ENCODE measurements around the gene MAP3K9. TPM values are rescaled to one million over a fixed set of nuclear protein-coding genes. Genes with fewer than 3 reads are reported as not detected.

MAP3K9 gene
- total and polyA plus RNA-seq, 2 of the 8 experiments (the other 6 are each of a cell fraction or from before 2014, with no cell fraction given): 9.8 to 24.7 TPM

DNA sequence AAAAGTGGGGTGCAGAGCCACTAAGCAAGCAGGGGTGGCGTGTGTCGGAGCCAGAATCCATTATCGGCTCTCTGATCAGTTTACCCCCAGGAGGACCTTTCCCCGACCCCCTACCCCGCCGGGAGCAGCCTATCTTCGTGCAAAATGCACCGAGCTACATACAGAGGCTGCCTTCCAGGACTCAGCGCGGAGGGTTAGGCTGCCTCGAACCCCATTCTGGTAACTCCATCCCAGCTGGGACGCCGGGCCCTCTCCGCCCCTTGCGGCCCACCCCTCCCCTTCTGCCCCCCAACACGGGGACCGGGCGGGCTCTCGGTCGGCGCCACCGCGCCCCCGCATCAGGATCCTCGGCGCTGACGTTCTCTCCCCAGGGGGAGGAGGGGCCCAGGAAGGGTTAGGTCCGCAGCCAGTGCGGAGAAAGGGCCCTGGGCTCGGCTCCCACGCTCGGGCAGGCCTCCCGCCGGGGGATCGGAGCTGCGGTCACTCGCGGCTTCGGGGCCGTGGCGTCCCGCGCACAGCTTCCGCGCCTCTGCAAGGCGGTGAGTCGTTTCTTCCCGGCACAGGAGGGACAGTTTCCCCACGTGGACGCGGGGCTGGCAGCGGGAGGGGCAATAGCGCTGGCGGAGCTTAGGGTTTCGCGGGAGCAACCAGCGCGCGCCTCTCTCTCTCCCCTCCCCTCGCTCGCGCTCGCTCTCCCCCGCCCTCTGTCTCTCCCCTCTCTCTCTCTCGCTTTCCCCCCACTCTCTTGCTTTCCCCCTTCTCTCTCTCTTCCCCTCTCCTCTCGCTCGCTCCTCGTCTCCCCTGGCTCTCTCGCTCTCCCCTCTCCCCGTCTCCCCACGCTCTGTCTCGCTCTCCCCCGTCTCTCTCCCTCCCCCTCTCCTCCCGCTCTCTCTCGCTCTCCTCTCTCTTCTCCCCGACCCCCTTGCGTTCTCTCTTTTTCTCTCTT lies 12.5 kb upstream of the MAP3K9 start:
- Histone ChIP-seq H2AK5ac (ENCODE audit: low read depth, low read length) (no peak overlapping the region), H3K14ac (ENCODE audit: insufficient read length) (no peak overlapping the region), H3K18ac (ENCODE audit: extremely low read depth, low read length) (peak overlapping the region; percentile 91), H3K4me2 (ENCODE audit: insufficient read depth in 1 of 2, low read depth in 2 of 2, low read length in 2 of 2) (peak overlapping the region; percentile 73 to 81), H3K27ac (ENCODE audit: low read depth, low read length) (0 out of 2 replicates have a peak overlapping the region, but pooled peaks have one; percentile 27), H2BK12ac (ENCODE audit: low read depth, low read length) (peak overlapping the region; percentile 85; the same call in 1 of the 2 replicates), H3K79me1 (ENCODE audit: low read depth, low read length) (no peaks in the 10 kb centered on the region), H3K56ac (replicated peaks; ENCODE audit: insufficient read length, low read depth, low read length) (no peak overlapping the region), H2BK5ac (ENCODE audit: low read depth, low read length) (peak overlapping the region; percentile 95), H4K8ac (ENCODE audit: extremely low read depth, insufficient read depth, low read length) (peak overlapping the region; percentile 73), H3K9ac (replicated peaks in 1 of 4; ENCODE audit: extremely low read depth in 1 of 4, low read depth in 3 of 4, low read length in 3 of 4) (peak overlapping the region; percentile 39 to 73 (median 58); a peak in 5 of 7 replicates), H3K9me3 (ENCODE audit: insufficient read depth in 2 of 2, low read depth in 1 of 2, low read length in 1 of 2) (no peaks in the 10 kb centered on the region), H2AFZ (ENCODE audit: low read length) (peak overlapping the region; percentile 56; the same call in 1 of the 2 replicates), H2BK120ac (replicated peaks; ENCODE audit: low read depth, low read length) (no peak overlapping the region), H3K4ac (replicated peaks; ENCODE audit: insufficient read length, low read depth, low read length) (no peak overlapping the region), H3K79me2 (ENCODE audit: control insufficient read depth in 1 of 2, insufficient read depth in 2 of 2, low read length in 2 of 2) (no peaks in the 10 kb centered on the region), H2BK20ac (ENCODE audit: low read length) (peak overlapping the region; percentile 13; the same call in 1 of the 2 replicates), H3K23ac (ENCODE audit: insufficient read length) (no peak overlapping the region), H3K4me1 (replicated peaks in 1 of 4; ENCODE audit: control insufficient read depth in 3 of 4, insufficient read depth in 4 of 4, low read length in 3 of 4) (peaks cover 2 to 11% (median 7%) of the 10 kb centered on the region in 4 experiments; a peak in 5 of 7 replicates), H3K23me2 (ENCODE audit: low read depth, low read length) (peaks cover 5% of the 10 kb centered on the region), H3K4me3 (ENCODE audit: extremely low read depth in 1 of 4, insufficient read depth in 2 of 4, low read depth in 3 of 4, low read length in 4 of 4) (peak overlapping the region; percentile 76 to 88 (median 81)), H4K20me1 (replicated peaks in 1 of 2; ENCODE audit: control insufficient read depth in 1 of 2, insufficient read depth in 2 of 2, low read length in 2 of 2) (no peaks in the 10 kb centered on the region), H4K91ac (replicated peaks; ENCODE audit: insufficient read length, low read length) (peak overlapping the region; percentile 83), H4K5ac (ENCODE audit: insufficient read length, low read depth, low read length) (no peak overlapping the region), H2BK15ac (ENCODE audit: low read length) (no peak overlapping the region), H3K36me3 (ENCODE audit: control insufficient read depth in 2 of 4, insufficient read depth in 4 of 4, low read length in 3 of 4) (no peaks in the 10 kb centered on the region), H3K27me3 (replicated peaks in 1 of 4; ENCODE audit: control insufficient read depth in 3 of 4, extremely low read depth in 1 of 4, insufficient read depth in 3 of 4, low read length in 3 of 4) (peaks cover 1 to 8% (median 6%) of the 10 kb centered on the region in 4 experiments; a peak in 5 of 7 replicates)
- WGBS, 2 experiments (ENCODE audit: extremely low coverage in 1 of 2, insufficient coverage in 1 of 2, insufficient read length in 1 of 2, insufficient replicate concordance in 2 of 2, low coverage in 1 of 2, low lambda C conversion rate in 2 of 2, missing lambda C conversion rate in 1 of 2): 1% methylated on average over 44 of the region's 77 CpGs; no CpG with 5 or more reads in 1 of the 2 experiments
- FAIRE-seq (no peak), DNase-seq (ENCODE audit: low read depth in 1 of 2, low spot score in 2 of 2) (peak in 1 of 2 experiments; percentile 82)
- POLR2A ChIA-PET (ENCODE audit: partially characterized antibody): interaction anchor here (0.7 to 7.3 kb wide), 7 partner anchors 10 to 221 kb away, joined by 3 to 57 read pairs (median 3); partner anchors contain the start of genes MAP3K9 and PCNX1
- CTCF ChIA-PET (ENCODE audit: partially characterized antibody): interaction anchor here (0.6 to 1.9 kb wide), 8 partner anchors 9 to 391 kb away, joined by 3 to 6 read pairs (median 3); partner anchors contain the start of gene MAP3K9
- TF ChIP-seq BACH1 (IDR thresholded peaks at IDR 0.05; ENCODE audit: low read length) (no peak), GABPA (IDR thresholded peaks at IDR 0.05; ENCODE audit: borderline replicate concordance, insufficient read depth, low read length) (no peak), GTF2F1 (IDR thresholded peaks at IDR 0.05; ENCODE audit: borderline replicate concordance, low read depth, low read length) (no peak), CTBP2 (IDR thresholded peaks at IDR 0.05; ENCODE audit: borderline replicate concordance, insufficient read depth, insufficient read length, low read length) (peak; percentile 87), KDM1A (IDR thresholded peaks at IDR 0.05; ENCODE audit: borderline replicate concordance, low read length) (peak; percentile 53; the same call in 1 of the 2 replicates), NANOG (IDR thresholded peaks at IDR 0.05; ENCODE audit: insufficient read depth, low read depth, low read length, poor library complexity, severe bottlenecking) (no peak), RBBP5 (IDR thresholded peaks at IDR 0.05; ENCODE audit: borderline replicate concordance, low read depth, low read length) (peak; percentile 94), SRF (IDR thresholded peaks at IDR 0.05; ENCODE audit: low read depth, low read length) (no peak), ZNF274 (IDR thresholded peaks at IDR 0.05; ENCODE audit: borderline replicate concordance, extremely low read depth, low read length) (no peak)

All from H1 (cell line).